Stomach (tissue), 9 donors: ENCODE measurements around the gene TP73. TPM values are rescaled to one million over a fixed set of nuclear protein-coding genes. Genes with fewer than 3 reads are reported as not detected.

ENCODE experiments used
- DNase-seq, 2 donors: peaks; one replicate each; pipeline versions ENCODE4 v3.0.0 to v3.0.0-alpha.2; 2013 to 2019
- H3K27ac ChIP-seq, 5 donors: fragments of 200-600 bp in 4 of 5; sonication (generic) in 4 of 5; one replicate each; pipeline ENCODE4 v1.5.1; 2013 to 2019; ENCODE audit warnings: mild to moderate bottlenecking in 1 of 5, moderate library complexity in 1 of 5
- H3K27me3 ChIP-seq, 3 donors: fragments of 200-600 bp; sonication (generic); one replicate each; pipeline ENCODE4 v1.5.1; 2017 to 2019; ENCODE audit warnings: mixed run types in 1 of 3
- H3K36me3 ChIP-seq, 4 donors: fragments of 200-600 bp; sonication (generic); 1 replicate in 3 of 4; 2 replicates in 1 of 4; pipeline ENCODE4 v1.5.1; 2016 to 2019
- H3K4me1 ChIP-seq, 4 donors: fragments of 200-600 bp; sonication (generic); one replicate each; pipeline ENCODE4 v1.5.1; 2016 to 2019
- H3K4me3 ChIP-seq, 4 donors: fragments of 200-600 bp; sonication (generic) in 3 of 4; one replicate each; pipeline ENCODE4 v1.5.1; 2016 to 2019; ENCODE audit warnings: mild to moderate bottlenecking in 1 of 4
- H3K9me3 ChIP-seq, 4 donors: fragments of 200-600 bp; sonication (generic); one replicate each; pipeline ENCODE4 v1.5.1; 2016 to 2019
- EP300 ChIP-seq: sonication (generic); formaldehyde crosslinking; IDR thresholded peaks from one replicate; pipeline ENCODE4 v1.6.1; 2017; ENCODE audit warnings: antibody characterized with exemption
- POLR2A ChIP-seq, 4 donors: fragments of 450-650 bp; IDR thresholded peaks; one replicate each; pipeline ENCODE4 v1.6.1; 2016; ENCODE audit warnings: antibody characterized with exemption in 4 of 4, control low read depth in 2 of 4, mild to moderate bottlenecking in 1 of 4, moderate library complexity in 1 of 4
- POLR2AphosphoS5 ChIP-seq, 3 donors: sonication (generic); formaldehyde crosslinking; IDR thresholded peaks; one replicate each; pipeline ENCODE4 v1.6.1; 2016; ENCODE audit warnings: antibody characterized with exemption in 3 of 3
- WGBS, 5 donors: extraction: QIAGEN DNeasy Blood & Tissue Kit in 3 of 5; methylation state at CpG; one replicate each; pipeline versions ENCODE4 v1.1.5 to v1.1.7; 2013 to 2018; 5-methylcytosine and 5-hydroxymethylcytosine counted together
- intact Hi-C: fragments of 100-400 bp; cut with DNase I; formaldehyde crosslinking; loops from one replicate; pipeline ENCODE4 v1.15.1; 2023; ENCODE audit warnings: low total_unique reads
- polyA plus RNA-seq, 3 donors: library from polyadenylated mRNA; stranded (reverse); fragments of 200-250 nt; gene quantifications; one replicate each; pipeline ENCODE4 v1.2.3, GENCODE V29; 2013
- total RNA-seq, 5 donors: library from RNA; depleted of rRNA; stranded (reverse); fragments of >200 nt; gene quantifications; one replicate each; pipeline versions ENCODE4 v1.1.0 to v1.2.3, GENCODE V29; 2014 to 2016
- TF ChIP-seq, protein P1 (sequence below), 7 experiments: fragments of 450-650 bp in 4 of 7; fragments of 200-600 bp in 3 of 7; sonication (generic) in 3 of 7; IDR thresholded peaks; one replicate each; pipeline ENCODE4 v1.5.1; 2016 to 2019; ENCODE audit warnings: antibody characterized with exemption in 7 of 7, control low read depth in 2 of 7, mild to moderate bottlenecking in 1 of 7
- donor health status: healthy with polysubstance abuse.
- donor health status: Bipolar disorder and iron deficiency.
- donor health status: healthy.

The TP73 gene
- total and polyA plus RNA-seq, 8 donors: 0.25 to 9.8 (median 1.4) TPM; not detected in 4

GRCh38 chr1:3632298-3632697 lies 20.0 kb upstream of the TP73 start:
- no peak for DNase-seq
- intact Hi-C loops: no loop called here
- no peaks in the 10 kb centered on the region for H3K9me3 ChIP-seq
- 93 to 96% (median 95%) methylated on average over 17 of the region's 17 CpGs for WGBS, 5 donors
- TF ChIP-seq POLR2AphosphoS5 (IDR thresholded peaks at IDR 0.05): no peak
- TF ChIP-seq POLR2A (IDR thresholded peaks at IDR 0.05): no peak
- TF ChIP-seq EP300: no peak
- TF ChIP-seq, protein P1, sequence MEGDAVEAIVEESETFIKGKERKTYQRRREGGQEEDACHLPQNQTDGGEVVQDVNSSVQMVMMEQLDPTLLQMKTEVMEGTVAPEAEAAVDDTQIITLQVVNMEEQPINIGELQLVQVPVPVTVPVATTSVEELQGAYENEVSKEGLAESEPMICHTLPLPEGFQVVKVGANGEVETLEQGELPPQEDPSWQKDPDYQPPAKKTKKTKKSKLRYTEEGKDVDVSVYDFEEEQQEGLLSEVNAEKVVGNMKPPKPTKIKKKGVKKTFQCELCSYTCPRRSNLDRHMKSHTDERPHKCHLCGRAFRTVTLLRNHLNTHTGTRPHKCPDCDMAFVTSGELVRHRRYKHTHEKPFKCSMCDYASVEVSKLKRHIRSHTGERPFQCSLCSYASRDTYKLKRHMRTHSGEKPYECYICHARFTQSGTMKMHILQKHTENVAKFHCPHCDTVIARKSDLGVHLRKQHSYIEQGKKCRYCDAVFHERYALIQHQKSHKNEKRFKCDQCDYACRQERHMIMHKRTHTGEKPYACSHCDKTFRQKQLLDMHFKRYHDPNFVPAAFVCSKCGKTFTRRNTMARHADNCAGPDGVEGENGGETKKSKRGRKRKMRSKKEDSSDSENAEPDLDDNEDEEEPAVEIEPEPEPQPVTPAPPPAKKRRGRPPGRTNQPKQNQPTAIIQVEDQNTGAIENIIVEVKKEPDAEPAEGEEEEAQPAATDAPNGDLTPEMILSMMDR (IDR thresholded peaks at IDR 0.05): no peak
- H3K4me3 ChIP-seq: no peak overlapping the region
- no peaks in the 10 kb centered on the region for H3K27me3 ChIP-seq
- H3K36me3 ChIP-seq: peaks cover 68 to 100% (median 100%) of the 10 kb centered on the region in 4 donors
- H3K27ac ChIP-seq: no peak overlapping the region
- H3K4me1 ChIP-seq: no peaks in the 10 kb centered on the region

- H3K27ac ChIP-seq: no peak overlapping the region
Observed at GRCh38 chr1:3632716-3633343, 19.5 kb upstream of the TP73 start.

DNA sequence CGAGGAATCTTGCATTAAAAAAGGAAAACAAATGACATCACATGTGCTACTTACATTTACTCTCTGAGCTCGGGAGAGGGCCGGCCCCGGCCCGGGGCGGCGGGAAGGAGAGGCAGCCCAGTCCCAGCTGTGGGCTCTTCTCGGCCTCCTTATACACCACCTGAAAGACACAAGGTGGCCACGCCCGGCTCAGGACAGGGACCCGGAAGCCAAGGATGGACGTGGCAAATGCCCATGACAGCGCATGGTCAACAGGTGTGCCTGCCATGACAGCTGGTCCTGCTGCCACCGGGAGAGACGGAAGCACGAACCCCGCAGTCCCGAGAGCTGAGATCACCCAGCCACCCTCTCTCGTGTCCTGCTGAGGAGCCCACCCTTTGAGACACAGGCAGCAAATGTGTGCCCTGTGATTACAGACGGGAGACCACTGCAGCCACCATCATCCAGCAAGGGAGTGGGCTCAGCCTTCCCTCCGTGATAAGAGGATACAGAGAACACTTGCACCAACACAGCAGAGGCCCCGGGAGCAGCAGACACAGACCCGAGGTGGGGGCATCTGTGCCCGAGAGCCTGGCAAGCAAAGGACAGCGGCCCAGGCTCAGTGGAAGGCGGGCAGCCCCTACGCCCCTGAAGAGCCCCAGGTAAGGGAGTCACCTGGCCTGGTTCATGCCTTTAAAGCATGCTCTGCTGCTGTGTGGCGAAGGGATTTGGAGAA lies 18.8 kb upstream of the TP73 start:
- Histone ChIP-seq H3K27me3 (no peaks in the 10 kb centered on the region), H3K4me3 (no peak overlapping the region), H3K9me3 (no peaks in the 10 kb centered on the region), H3K36me3 (peaks cover 60 to 100% (median 100%) of the 10 kb centered on the region in 4 donors), H3K27ac (no peak overlapping the region), H3K4me1 (no peaks in the 10 kb centered on the region)
- intact Hi-C loops: no loop called here
- DNase-seq: no peak
- WGBS, 5 donors: 91 to 96% (median 93%) methylated on average over 21 to 28 of the region's 28 CpGs
- no peak for TF ChIP-seq EP300
- TF ChIP-seq POLR2A (IDR thresholded peaks at IDR 0.05): no peak
- TF ChIP-seq POLR2AphosphoS5 (IDR thresholded peaks at IDR 0.05): no peak
- TF ChIP-seq, protein P1 (IDR thresholded peaks at IDR 0.05): no peak

More at GRCh38 chr1:3632716-3633343, 19.5 kb upstream of the TP73 start:
- no peaks in the 10 kb centered on the region for H3K27me3 ChIP-seq
- no peak for DNase-seq
- no peaks in the 10 kb centered on the region for H3K9me3 ChIP-seq
- H3K4me1 ChIP-seq: no peaks in the 10 kb centered on the region
- WGBS, 5 donors: 93 to 96% (median 95%) methylated on average over 21 to 26 of the region's 26 CpGs
- TF ChIP-seq POLR2AphosphoS5 (IDR thresholded peaks at IDR 0.05) (no peak), POLR2A (IDR thresholded peaks at IDR 0.05) (no peak)
- TF ChIP-seq, protein P1 (IDR thresholded peaks at IDR 0.05): no peak
- no peak overlapping the region for H3K4me3 ChIP-seq
- H3K36me3 ChIP-seq: peaks cover 63 to 100% (median 100%) of the 10 kb centered on the region in 4 donors
- intact Hi-C loops: no loop called here

DNA sequence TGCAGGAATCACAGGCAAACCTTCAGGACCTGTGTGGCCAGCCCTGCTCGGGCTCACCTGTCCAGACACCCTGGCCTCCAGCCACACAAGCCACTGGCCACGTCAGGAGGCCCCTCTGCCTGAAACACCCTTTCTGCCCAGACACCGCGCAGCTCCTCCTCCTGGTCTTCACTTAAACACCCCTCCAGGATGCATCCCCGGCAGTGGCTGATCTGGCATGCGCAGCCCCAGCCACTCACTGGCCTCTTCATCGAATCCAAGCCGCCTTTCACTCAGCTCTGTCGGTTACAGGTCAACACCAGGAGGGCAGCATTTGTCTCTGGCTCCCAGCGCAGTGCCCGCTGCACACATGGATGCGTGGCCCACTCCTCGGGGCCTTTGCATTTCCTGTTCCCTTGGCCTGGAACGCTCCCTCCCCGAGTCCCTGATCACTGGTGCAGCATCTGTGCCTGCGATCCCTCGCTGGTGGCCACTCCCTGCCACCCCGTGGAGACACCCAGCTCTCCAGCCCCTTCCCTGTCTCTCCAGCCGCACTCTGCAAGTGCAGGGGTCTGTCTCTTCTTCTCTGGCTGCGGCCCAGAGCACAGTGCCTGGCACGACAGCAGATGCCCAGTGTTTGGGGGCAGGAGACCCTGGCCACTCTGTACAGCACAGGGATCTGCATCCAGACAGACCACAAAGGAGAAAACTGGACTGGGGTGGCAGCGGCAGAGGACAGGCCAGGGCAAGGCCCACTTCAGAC lies 18.1 kb upstream of the TP73 start:
- H3K9me3 ChIP-seq: no peaks in the 10 kb centered on the region
- intact Hi-C loops: no loop called here
- TF ChIP-seq, protein P1 (IDR thresholded peaks at IDR 0.05): no peak
- TF ChIP-seq POLR2AphosphoS5 (IDR thresholded peaks at IDR 0.05) (no peak), POLR2A (IDR thresholded peaks at IDR 0.05) (no peak), EP300 (no peak)
- no peaks in the 10 kb centered on the region for H3K27me3 ChIP-seq
- H3K27ac ChIP-seq: no peak overlapping the region
- H3K4me1 ChIP-seq: no peaks in the 10 kb centered on the region
- H3K4me3 ChIP-seq: no peak overlapping the region
- peaks cover 56 to 100% (median 100%) of the 10 kb centered on the region in 4 donors for H3K36me3 ChIP-seq
- 94 to 97% (median 94%) methylated on average over 21 to 22 of the region's 22 CpGs for WGBS, 5 donors
- DNase-seq: no peak
